Dermis microvascular lymphatic vessel endothelial cell (primary cell): Measurements from ENCODE around the gene VWC2. TPM values are rescaled to one million over a fixed set of nuclear protein-coding genes. Genes with fewer than 3 reads are reported as not detected.

Experiments used
- DNase-seq, 2 donors: peaks; one replicate each; pipeline versions ENCODE4 v3.0.0 to v3.0.0-alpha.2; 2010; ENCODE audit warnings: low read depth in 2 of 2
- total RNA-seq: library from RNA; depleted of rRNA; stranded (reverse); fragments of >200 nt; gene quantifications from 2 replicates; pipeline ENCODE4 v1.2.1, GENCODE V29; 2014

The VWC2 gene
- total RNA-seq, 1 donor from 2014 or later = not detected

GRCh38 chr7:49931627-49932026, 158.2 kb downstream of the VWC2 start:
- no peak for DNase-seq

DNA sequence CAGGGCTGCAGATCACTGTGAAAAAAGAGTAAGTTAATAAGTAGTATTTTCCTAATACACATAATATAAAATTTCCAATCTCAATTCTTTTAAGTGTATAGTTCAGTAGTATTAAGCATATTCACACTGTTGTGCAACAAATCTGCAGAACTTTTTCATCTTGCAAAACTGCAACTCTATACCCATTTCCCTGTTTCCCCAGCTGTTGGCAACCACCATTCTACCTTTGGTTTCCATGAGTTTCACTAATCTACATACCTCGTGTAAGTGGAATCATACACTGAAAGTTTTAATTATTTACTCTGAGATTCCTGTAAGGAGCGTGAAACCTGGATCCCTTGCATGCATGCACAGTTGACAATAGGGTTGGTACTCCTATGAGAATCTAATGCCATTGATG, 164.2 kb downstream of the VWC2 start:
- DNase-seq = no peak
